NCI-H345 treated with DMSO at 0.1 percent for 48 hours (cell line): ENCODE data around the gene ZNF629.
"Not testable (repeated sequence)": the region's sequence is repeated elsewhere in the genome, so short reads cannot be mapped to it uniquely, and the experiment has no call there.

ENCODE experiments used
- DNase-seq: peaks from one replicate; lab custom pipeline; 2025; ENCODE audit not compliant: unreplicated experiment; lab: John Stamatoyannopoulos, UW

Gene ZNF629

DNA sequence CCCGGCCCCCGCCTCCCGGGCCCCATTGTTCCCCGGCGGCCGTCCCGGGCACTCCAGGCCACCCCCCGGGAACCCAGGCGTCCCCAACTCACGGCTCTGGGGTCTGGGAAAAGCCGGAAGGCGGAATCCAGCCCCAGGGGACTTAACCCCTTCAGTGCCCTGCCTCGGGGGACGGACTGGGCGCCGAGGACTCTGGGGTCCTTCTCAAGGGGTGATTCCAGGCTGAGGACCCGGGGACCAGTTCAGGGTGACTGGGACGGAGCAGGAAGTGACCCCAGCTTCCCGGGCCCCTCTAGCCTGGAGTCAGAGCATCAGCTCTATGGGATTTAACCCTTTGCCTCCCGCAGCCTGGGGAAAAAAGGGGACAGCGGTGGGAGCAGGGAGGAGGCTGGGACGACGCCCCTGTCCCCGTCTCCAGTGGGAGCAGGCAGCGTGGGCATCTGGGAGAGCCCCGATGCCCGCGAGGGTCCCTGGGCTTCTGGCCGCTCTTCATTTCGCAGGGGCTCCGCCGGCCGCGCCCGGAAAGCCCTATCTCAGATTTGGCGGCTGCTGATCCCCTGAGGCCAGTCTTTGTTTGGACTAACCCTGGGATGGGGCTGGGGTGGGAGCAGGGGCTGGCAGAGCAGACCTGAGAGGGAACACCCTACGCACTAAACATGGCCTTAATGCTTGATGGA, at the start of gene ZNF629:
Gene ZNF629 (minus strand): TSS at position 270 of the 677 bp plus-strand sequence. CDS start 2,723 bp downstream, outside the sequence.
- peak; percentile 42 for DNase-seq

DNA sequence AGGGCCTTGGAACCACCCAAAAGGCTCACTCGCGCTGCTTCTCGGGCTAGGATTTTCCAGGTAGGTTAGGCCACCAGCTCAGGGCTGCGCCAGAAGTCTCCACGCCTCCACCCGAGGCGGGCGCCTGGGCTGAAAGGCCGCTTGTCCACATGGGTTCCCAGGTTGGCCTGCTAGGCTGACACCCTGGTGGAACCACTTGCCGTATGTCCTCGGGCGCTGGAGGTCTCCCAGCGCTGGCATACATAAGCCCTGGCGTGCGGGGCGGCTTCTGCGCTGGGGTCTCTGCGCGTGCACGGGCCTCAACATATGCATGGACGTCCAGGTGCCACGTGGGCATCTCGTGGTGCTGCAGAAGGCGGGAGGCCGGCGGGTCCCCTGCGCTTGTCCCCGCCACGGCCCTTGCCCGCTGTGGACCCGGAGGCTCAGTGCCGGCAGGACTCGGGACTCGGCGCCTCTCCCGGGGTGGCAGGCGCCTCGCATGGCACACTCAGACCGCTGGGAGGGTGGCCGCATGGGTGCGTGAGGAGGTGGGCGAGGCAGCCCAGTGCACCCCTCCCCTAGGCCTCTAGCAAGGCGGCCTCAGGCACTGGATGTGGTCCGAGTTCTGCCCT, 47.2 kb upstream of the ZNF629 start:
- no peak for DNase-seq

DNA sequence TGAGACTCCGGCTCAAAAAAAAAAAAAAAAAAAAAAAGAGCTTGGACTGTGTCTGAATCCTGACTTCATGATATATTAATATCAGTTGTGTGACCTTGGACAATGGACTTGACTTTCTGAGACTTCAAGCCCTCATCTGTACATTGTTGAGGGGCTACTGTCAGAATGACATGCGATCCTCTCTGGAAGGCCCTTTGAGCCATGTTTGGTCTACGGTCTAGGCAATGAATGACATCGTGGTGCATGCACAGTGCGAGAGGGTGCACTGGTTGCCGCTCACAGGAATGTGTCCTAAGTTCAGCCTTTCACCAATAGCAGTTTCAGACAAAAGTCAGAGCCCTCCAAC, 43.0 kb upstream of the ZNF629 start:
- DNase-seq, result no peak

DNA sequence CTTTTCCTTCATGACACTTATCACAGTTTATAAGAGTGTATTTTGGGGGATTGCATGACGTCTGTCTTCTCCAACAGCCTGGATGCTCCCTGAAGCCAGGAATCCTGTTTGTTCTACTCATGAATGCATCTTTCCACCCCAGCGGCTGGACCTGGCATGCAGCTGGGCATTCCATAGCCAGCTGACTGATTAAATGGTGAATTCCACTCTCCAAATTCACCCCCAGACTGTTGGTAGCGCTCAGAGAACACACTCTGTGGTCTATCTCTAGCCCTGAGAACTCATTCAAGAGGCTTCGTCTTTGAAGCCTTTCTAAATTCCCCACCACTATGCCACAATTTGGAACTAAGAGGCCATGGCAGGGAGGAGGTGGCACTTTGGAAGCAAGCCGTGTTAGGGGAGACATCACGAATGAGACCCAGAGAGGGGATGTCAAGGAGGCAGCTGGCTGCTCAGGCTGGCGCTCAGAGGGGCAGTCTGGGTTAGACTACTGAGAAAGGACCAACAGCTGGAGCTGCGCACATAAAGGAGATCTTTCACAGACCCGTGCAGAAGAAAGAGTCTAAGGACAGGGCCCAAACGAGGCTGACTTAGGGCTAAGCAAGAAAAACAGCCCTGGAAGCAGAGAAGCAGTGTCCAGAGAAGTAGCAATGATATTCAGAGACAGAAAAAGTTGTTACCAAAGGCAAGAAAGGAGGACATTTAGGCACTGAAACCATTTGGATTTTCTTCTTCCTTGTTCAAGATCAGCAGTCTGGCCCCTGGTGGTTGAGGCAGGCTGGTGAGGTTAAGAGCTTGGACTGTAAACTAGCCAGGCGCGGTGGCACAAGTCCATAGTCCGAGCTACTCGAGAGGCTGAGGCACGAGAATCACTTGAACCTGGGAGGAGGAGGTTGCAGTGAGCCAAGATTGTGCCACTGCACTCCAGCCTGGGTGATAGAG, 42.4 kb upstream of the ZNF629 start:
- DNase-seq, result no peak

DNA sequence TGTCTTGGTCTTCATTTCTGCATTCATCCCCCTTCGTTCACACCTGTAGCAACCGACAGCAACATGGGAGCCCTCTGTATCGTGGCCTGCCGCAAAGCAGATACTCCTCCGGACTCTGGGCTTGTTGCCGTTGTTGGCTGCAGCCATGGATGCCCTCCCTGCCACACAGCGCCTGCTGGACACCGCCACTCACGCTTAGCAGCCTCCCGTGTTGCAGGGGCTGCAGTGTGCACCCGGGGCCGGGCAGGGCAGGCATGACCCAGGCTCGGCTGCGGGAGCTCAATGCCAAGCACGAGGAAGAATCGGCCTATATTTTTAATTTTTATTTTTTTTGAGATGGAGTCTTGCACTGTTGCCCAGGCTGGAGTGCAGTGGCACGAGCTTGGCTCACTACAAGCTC, 34.9 kb upstream of the ZNF629 start:
- DNase-seq, result no peak

DNA sequence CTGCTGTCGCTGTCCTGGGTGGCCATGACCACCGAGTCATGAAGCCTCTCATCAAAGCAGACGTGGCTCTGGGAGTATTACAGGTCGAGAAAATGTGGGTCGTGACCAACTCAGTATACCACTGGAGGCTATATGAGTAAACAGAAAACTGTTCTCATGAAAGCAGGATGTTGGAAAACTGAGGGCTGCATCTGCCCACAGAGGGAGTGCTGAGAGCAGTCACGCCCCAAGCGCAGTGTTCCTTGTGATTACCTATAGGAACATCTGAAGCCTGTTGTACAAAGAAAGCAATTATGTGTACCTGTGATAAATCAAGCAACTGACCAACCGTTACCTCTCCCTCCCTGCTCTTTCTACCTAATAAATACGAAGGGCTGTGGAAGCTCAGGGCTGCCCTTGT, 34.4 kb upstream of the ZNF629 start:
- DNase-seq, result not testable (repeated sequence)

DNA sequence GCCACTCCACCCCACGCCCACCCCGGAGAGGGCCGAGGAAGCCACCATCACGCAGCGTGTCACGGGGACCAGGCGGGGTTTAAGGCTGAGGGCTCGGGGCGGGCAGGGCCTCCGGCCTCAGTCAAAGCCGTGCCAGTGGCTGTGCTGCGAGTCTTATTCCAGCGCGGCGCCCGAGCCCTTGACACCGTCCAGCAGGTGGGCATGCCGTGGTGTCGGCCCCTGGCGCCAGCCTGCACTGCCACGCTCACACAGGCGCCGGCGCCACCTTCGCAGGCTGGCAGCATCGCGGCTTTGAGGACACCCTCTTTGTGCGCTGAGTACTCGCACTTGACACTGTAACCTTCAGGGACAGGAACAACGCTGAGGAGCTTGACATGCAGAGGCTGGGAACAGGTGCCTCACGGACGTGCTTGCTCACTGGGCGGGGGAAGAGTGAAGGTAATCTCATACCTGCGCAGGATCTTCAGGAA, 34.0 kb upstream of the ZNF629 start:
- DNase-seq, result no peak

DNA sequence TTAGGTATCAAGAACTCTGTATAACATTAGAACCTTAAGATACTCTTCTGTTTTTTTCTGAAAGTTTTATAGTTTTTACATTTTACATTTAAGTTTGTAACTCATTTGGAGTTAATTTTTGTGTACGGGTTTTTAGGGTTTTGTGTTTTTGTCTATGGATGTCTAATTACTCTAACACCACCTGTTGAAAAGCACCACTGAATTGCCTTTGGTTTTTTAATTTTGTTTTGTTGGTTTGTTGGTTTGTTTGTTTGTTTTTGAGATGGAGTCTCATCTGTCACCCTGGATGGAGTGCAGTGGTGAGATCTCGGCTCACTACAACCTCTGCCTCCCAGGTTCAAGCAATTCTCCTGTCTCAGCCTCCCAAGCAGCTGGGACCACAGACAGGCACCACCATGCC, 29.8 kb upstream of the ZNF629 start:
- no peak for DNase-seq

DNA sequence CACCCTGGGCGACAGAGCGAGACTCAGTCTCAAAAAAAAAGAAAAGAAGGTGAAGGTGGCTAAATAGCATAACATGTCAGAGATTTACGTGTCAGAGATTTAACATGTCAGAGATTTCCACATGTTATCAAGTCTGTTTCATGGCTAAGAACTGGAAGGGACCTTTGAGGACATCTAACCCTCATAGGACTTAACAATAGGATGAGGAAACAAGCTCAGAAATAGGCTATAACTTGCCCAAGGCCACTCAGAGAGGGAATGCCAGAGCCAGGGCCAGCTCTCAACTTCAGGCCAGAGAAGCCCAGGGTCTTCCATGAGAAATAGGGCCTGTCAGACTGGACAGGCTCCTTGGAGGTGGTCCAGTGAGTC, 26.8 kb upstream of the ZNF629 start:
- no peak for DNase-seq

DNA sequence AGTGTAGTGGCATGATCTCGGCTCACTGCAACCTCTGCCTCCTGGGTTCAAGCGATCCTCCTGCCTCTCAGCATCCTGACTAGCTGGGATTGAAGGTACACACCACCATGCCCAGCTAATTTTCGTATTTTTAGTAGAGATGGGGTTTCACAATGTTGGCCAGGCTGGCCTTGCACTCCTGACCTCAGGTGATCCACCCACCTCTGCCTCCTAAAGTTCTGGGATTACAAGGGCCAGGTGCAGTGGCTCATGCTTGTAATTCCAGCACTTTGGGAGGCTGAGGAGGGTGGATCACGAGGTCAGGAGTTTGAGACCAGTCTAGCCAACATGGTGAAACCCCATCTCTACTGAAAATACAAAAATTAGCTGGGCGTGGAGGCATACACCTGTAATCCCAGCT, 22.7 kb upstream of the ZNF629 start:
- not testable (repeated sequence) for DNase-seq

DNA sequence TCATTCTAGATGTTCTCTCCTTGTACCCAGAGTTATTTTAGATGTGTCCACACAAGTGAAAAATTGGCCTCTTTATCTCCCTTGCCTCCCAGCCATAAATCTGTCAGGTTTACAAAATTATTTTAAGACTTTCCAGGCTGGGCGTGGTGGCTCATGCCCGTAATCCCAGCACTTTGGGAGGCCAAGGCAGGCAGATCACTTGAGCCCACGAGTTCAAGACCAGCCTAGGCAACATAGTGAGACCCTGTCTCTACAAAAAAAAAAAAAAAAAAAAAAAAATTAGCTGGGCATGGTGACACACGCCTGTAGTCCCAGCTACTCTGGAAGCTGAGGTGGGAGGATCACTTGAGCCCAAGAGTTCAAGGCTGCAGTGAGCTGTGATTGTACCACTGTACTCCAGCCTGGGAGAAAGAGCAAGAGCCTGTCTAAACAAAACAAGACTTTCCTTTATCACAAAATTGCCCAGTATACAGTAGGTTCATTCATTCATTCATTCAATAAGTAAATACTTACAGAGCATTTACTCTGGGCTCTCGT, 22.0 kb upstream of the ZNF629 start:
- DNase-seq, result not testable (repeated sequence)

DNA sequence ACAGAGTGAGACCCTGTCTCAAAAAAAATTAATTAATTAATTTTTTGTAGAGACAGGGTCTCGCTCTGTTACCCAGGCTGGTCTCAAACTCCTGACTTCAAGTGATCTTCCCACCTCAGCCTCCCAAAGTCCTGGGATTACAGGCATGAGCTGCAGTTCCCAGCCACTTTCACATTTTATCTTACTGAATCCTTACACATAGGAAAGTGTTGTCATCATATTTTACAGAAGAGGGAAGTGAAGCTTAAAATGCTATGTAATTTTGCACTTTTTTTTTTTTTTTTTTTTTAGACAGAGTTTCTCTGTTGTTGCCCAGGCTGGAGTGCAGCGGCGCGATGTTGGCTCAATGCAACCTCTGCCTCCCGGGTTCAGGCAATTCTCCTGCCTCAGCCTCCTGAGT, 21.1 kb upstream of the ZNF629 start:
- no peak for DNase-seq

DNA sequence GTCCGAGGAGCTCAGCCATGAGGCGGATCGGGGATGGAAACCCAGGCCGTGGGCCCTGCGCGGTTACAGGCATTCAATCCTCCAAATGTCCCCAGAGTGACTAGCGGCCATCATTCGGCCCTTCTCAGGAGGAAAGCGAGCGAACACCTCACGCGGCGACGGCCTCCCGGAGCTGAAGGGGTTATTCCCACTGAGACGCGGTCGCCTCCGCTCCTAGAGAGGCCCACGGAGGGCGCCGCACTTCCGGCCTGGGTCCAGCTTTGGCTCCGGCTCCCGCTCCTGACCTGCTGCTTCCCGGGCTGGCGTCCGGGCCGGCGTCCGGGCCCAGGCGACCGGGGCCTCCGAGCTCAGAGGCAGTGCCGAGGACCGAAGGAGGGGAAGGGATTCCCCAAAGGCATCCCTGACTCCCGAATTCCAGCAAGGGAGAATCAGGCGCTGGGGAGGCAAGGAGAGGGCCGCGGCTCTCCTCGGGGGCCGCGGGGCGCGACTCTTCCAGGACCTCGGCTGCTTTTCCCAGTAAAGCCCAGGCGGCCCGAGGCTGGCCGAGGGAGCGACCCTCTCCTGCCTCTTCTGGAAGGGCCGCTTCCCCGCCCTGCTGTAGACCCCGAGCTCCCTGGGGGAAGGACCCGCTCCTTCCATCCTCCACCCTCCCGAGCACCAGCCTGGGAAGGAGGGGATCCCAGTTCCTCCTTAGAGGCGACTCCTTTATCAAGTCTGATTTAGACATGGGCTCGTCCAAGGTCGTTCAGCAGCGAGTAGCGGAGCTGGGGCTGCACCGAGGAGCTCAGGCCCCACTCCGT, 18.6 kb upstream of the ZNF629 start:
- peak; percentile 69 for DNase-seq

DNA sequence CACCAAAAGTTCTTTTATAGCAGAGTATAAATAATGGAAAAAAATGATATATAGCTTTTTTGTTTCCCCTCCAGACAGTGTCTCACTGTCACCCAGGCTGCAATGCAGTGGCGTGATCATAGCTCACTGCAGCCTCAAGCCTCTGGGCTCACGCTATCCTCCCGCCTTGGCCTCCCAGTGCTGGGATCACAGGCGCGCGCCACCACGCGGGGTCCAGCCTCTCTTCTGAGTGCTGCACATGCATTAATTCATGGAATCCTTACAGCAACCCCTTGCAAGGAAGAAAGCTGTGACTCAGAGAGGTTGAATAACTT, 18.0 kb upstream of the ZNF629 start:
- DNase-seq, result no peak

DNA sequence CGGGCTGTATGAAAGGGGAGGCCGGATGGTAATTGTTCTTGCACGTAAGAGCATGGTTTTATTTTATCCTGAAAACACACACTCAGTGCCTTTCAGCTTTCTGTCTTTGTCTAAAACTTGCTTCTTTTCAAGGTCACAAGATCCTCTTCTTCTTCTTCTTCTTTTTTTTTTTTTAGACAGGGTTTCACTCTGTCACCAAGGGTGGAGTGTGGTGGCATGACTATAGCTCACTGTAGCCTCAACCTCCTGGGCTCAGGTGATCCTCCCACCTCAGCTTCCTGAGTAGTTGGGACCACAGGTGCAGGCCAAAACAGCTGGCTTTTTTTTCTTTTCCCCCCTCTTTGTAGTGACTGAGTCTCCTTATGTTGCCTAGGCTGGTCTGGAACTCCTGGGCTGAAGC, 15.9 kb upstream of the ZNF629 start:
- DNase-seq, result no peak

DNA sequence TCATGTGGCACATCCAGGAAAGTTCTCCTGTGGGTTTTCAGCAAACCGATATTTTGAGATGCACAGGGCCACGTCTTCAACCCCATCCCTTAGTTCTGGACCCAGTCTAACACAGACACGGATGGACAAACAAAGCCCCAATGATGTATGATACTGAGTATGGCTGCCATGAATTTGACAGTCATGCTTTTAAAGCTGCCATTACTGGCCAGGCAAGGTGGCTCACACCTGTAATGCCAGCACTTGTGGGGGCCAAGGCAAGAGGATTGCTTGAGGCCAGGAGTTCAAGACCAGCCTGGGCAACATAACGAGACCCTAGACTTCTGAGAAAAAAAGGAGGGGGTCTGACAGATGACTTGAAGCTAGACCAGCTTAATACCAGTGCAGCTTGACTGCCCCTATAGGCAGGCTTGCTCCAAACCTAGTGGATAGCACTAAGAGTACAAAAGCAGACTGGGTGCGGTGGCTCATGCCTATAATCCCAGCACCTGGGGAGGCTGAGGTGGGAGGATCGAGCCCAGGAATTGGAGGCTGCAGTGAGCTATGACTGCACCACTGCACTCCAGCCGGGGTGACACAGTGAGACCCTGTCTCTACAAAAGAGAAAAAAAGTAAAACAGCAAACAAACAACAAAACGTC, 10.8 kb upstream of the ZNF629 start:
- no peak for DNase-seq

DNA sequence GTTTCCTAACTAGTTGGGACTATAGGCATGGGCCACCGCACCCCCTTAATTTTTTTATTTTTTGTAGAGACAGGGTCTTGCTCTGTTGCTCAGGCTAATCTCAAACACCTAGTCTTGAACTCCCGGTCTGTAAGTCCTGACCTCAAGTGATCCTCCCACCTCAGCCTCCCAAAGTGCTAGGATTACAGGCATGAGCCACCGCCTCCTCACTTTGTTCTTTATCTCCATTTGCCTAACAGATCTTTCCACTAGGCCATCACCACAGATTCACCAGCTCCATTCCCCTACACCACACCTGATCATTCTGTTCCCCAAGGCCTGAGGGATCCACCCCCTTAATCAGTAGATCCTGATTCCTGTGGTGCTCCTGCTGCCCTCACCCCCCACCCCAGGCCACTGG, 7.6 kb upstream of the ZNF629 start:
- DNase-seq, result no peak

DNA sequence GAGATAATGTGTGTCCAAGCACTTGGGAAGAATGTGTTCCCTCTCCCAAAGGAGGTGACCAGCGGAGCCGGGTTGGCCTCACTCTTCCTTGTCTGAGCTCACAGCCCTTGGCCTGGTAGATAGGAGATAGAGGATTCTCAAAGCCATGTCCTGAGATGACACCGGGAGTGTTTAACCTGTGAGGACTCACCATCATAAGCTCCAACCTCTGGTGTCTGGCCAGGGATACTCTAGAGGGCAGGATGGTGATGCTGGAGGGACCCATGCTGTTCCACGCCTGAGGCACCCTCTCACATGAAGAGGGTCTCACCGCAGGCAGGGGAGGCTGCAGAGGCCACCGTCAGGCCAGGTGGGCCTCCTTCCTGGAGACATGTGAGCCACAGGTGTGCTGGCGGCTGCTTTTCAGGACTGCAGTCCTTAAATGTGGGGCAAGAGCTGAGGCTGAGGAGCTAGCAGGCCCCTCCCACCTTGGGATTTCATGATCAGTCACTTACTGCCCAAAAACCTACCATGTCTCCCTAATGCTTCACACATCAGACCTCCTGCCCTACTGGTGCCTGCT, 6.6 kb upstream of the ZNF629 start:
- no peak for DNase-seq

DNA sequence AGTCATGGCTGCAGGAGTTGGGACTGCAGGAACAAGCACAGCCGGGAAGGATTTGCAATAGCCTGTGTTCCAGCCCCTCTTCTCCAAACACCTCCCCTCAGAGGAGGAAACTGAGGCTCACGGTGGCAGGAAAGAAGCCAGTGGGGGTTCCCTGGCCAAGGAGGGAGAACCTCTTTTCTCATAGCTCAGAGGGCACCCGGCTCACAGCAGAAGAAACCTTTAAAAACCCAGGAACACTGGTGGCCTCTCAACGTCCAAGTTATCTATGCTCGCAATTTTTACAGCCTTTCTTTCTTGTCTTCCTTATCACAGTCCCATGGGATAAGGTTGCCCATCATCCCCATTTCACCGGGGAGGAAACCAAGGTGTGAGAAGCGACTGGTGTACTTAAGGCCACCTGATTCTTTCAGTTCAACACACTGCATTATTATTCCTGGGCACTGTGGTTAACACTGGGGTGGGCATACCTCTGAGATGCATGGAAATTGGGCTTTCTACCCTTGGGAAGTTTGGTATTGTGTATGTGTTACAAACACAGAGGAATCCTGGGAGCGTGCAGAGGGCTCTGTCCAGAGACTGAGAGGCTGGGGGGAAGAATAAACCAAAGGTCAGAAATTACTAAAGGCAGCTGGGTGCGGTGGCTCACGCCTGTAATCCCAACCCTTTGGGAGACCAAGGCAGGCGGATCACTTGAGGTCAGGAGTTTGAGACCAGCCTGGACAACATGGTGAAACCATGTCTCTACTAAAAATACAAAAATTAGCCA, 791 bp upstream of the ZNF629 start:
- DNase-seq, result no peak
